Activated T-cell treated with anti-CD3 and anti-CD28 coated beads for 24 hours (primary cell): ENCODE results near the gene SHLD2.
"Not testable (repeated sequence)": the region's sequence is repeated elsewhere in the genome, so short reads cannot be mapped to it uniquely, and the experiment has no call there.

Source experiments
- DNase-seq: peaks from one replicate; pipeline ENCODE4 v3.0.0-alpha.2; 2020; ENCODE audit warnings: low read depth

SHLD2 gene

GRCh38 chr10:87142230-87143108, 47.5 kb downstream of the SHLD2 start:
- not testable (repeated sequence) for DNase-seq

DNA sequence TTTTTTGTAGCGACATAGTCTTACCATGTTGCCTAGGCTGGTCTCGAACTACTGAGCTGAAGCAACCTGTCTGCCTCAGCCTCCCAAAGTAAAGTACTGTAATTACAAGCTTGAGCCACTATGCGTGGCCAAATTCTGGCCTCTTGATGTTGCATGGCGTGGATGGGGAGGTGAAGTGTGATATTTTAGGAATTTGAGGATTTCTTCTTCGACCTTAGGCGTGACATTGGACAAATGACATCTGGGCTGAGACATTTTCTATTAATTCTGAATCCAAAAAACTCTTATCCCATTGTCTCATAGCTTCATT, 48.1 kb downstream of the SHLD2 start:
- DNase-seq = not testable (repeated sequence)

- not testable (repeated sequence) for DNase-seq
These were observed 50.6 kb downstream of the SHLD2 start for GRCh38 chr10:87145598-87145997.

DNA sequence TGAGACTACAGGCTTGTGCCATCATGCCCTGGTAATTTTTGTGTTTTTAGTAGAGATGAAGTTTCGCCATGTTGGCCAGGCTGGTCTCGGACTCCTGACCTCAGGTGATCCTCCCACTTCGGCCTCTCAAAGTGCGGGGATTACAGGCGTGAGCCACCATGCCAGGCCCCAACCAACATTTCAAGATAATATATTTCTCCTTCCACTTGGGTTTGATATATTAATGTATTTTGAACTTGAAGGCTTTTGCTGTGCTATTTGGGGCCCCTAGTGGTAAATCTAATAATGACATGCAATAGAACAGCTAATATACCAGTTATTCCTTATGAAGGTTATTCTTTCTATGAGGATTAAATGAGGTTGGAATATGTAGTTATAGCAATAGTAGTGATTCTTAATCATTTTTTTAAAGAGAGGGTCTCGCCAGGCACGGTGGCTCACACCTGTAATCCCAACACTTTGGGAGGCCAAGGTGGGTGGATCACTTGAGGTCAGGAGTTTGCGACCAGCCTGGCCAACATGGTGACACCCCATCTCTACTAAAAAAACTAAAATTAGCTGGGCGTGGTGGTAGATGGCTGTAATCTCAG, 54.1 kb downstream of the SHLD2 start:
- not testable (repeated sequence) for DNase-seq

- DNase-seq = not testable (repeated sequence)
These were observed 56.5 kb downstream of the SHLD2 start for GRCh38 chr10:87151516-87151915.

- not testable (repeated sequence) for DNase-seq
These were observed 61.8 kb downstream of the SHLD2 start for GRCh38 chr10:87156841-87157240.

DNA sequence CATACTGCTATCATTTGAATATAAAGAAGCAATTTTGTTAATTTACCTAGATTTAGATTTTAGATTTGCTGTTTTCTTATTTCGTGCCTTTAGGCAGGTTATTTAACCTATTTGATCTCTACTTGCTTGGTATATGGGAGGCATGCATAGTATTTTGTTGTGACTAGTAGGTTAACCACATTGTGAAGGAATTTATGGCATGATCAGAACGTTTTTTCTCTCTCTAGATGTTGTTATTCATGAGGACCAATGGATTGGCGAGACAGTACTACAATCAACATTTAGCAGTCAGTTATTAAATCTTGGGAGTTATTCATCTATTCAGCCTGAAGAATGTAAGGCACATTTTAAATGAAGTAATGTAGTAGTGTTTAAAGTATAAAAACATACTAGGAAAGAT, 62.8 kb downstream of the SHLD2 start:
- DNase-seq = not testable (repeated sequence)

DNA sequence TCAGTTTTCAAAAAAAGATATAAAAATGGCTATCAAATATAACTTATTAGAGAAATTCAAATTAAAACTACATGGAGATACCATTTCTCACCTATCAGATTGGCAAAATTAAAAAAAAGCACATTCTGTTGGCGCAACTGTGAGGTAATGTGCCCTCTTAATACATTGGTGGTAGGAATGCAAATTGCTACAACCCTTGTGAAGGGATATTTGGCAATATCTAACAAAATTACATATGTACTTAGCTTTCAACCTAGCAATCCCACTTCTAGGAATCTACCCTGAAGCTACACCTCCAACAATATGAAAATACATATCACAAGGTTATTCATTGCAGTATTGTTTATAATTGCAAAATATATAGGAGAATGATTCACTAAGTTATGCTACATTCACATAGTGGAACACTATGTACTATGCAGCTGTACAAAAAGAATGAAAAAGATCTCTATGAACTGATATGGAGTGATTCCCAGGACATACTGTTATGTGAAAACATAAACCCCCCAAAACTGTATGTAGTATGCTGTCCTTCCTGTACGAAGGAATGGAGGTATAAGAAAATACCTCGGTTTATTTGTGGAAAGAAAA, 67.8 kb downstream of the SHLD2 start:
- DNase-seq = not testable (repeated sequence)

DNA sequence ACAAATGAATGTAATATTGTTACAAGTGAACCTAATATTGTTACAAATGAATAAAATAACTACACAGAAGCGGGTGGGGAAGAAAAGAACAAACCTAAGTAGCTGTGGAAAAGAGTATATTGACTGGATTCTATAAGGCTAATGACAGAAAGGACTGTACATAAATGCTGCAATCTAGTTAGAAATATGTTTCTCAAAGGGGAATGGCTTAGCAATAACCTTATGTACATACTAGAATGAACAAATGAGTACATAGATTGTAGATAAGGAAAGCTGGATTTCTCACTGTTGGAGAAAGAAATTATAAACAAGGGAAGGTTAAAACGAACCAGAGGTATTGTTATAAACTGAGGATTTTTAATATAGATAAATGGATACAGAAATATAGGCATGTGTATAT, 68.4 kb downstream of the SHLD2 start:
- not testable (repeated sequence) for DNase-seq

- not testable (repeated sequence) for DNase-seq
These were observed 74.9 kb downstream of the SHLD2 start for GRCh38 chr10:87169857-87170256.

- DNase-seq = not testable (repeated sequence)
These were observed 75.7 kb downstream of the SHLD2 start for GRCh38 chr10:87170705-87171104.

GRCh38 chr10:87171670-87172069, 76.7 kb downstream of the SHLD2 start:
- DNase-seq = not testable (repeated sequence)

DNA sequence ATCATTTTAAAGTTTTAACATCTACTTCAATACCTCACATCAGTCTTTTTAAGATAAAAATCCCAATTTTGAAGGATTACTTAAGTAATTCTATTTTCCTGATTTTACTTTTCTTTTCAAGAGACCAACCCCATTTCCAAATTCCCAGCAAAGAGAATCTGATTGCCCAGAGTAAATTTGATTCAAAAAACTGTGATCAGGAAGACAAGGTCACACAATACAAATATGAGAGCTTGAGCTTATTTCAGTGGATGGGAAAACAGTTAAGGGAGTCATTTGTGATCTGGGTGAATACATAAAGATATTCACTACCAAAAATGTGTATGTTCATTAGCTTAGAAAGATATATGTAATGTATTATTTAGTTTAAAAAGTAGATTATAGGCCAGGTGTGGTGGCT, 77.2 kb downstream of the SHLD2 start:
- not testable (repeated sequence) for DNase-seq

DNA sequence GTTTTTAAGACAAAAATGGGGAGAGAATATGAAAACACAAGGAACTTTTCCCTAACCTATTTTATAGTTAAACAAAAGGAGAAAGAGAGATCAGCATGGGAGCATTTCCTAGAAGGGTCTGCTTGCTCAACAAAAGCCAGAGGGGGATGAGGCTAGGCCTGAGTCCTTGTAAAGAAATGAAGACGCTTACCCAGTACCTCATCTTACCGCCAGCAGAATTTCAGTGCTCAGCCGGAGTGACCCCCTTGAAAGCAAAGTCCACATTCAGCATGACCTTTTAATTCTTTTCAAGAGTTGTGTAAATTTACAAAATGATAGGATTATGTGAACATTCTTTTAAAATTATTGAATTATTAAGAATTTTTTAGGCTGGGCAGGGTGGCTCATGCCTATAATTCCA, 82.6 kb downstream of the SHLD2 start:
- not testable (repeated sequence) for DNase-seq

- not testable (repeated sequence) for DNase-seq
These were observed 89.4 kb downstream of the SHLD2 start for GRCh38 chr10:87184421-87184820.

- not testable (repeated sequence) for DNase-seq
These were observed 91.0 kb downstream of the SHLD2 start for GRCh38 chr10:87186016-87186415.

DNA sequence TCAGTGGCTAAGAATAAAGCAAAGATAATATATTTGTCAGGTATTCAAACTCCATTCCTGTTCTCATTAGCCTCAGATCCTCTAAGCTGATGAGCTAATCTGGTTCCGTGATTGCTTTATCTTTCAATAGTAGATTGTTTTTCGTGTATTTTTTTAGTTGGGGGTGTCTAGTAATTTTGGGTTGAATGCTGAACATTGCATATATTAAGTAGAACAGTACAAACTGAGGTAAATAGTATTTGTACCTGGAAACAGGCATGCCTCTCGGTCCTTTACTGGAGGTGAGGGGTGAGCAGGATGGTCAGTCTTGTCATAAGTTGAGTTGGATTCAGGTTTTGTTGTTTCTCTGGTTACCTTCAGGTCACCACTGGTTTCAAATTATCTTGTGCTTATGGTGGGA, 92.6 kb downstream of the SHLD2 start:
- not testable (repeated sequence) for DNase-seq

DNA sequence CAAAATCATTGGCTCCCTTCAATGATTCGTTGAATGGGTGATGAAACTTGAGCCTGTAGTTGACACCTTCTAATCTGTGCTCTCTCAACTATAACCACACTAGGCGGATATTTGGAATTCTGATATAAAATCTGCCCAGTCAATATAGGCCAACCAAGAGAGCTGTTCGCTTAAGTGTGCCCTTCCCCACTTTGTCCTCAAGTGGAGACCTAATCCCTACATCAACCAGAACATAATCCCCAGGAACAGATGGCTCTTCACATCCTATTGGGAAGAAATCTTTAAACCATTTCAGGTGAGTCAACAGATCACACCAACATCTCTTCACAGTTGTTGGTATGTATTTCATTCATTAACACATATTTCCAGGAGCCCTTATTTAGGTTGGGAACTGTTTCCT, 96.8 kb downstream of the SHLD2 start:
- DNase-seq = not testable (repeated sequence)

GRCh38 chr10:87200924-87201323, 105.9 kb downstream of the SHLD2 start:
- DNase-seq = peak; percentile 16

DNA sequence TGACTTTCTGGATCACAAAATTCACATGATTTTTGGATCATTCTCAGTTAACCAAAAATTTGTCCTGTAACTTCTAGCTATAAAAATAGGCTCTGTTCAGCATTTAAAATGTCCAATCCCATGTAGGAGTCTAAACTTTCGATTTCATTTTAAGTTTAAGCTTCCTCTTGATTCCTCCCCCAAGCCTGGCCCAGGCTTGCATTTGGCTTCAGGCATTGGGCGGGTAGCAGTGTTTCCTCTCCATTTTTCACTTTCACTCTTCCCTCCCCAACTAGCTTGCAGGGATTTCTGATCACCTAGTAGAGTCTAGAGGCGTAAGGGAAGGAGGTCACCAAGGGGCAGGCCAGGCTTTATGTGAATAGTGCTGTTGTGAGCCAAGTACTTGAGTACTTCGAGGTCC, 109.8 kb downstream of the SHLD2 start:
- not testable (repeated sequence) for DNase-seq

- DNase-seq = not testable (repeated sequence)
These were observed 111.9 kb downstream of the SHLD2 start for GRCh38 chr10:87206922-87207321.

DNA sequence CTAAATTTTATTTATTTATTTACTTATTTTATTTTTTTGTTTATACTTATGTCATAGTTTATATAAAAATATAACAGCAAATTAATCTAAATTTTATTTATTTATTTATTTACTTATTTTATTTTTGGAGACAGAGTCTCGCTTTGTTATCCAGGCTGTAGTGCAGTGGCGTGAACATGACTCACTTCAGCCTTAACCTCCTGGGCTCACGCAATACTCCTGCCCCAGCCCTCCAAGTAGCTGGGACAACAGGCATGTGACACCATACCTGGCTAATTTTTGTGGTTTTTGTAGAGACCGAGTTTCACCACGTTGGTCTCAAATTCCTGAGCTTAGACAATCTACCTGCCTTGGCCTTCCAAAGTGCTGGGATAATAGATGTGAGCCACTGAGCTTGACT, 115.3 kb downstream of the SHLD2 start:
- not testable (repeated sequence) for DNase-seq

DNA sequence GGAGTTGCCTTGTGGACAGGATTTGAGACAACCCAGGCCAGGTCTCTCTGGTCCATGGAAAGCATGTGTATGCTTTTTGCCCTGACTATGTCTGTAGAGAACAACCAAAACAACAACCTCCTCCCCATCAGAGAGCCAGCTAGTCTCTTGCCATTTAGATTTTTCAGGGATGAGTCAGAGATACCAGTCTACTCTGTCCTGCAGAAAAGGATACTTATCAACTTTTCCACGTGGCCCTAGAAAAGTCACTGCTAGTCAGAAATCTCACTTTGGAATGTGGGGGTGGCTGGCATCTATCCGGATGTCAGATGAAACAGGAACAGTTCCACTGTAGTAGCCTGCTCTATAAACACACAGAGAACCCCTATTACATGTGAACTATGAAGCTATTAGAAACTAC, 116.8 kb downstream of the SHLD2 start:
- DNase-seq = not testable (repeated sequence)
